Panc1 (cell line): ENCODE results near the gene LARP4B.

Experiments used
- POLR2AphosphoS5 ChIP-seq: IDR thresholded peaks from 2 replicates; pipeline ENCODE4 v1.6.1; 2012; ENCODE audit warnings: mild to moderate bottlenecking, low read depth, low read length, moderate library complexity
- SIN3A ChIP-seq: IDR thresholded peaks from 2 replicates; pipeline ENCODE4 v1.6.1; 2012; ENCODE audit warnings: low read depth, mild to moderate bottlenecking, low read length, moderate library complexity, borderline replicate concordance; ENCODE audit not compliant: insufficient read depth
- TCF7L2 ChIP-seq: IDR thresholded peaks from 2 replicates; pipeline ENCODE4 v1.6.1; 2011; ENCODE audit warnings: mild to moderate bottlenecking, low read depth, low read length, inconsistent platforms
- TF ChIP-seq, protein P1 (sequence below): fragments of 450-650 bp; IDR thresholded peaks from 2 replicates; pipeline ENCODE4 v1.5.1; 2017; ENCODE audit warnings: mild to moderate bottlenecking
- TF ChIP-seq, protein P2 (sequence below), 2 experiments: IDR thresholded peaks; 2 replicates each; pipeline ENCODE4 v1.6.1; 2011 to 2012; ENCODE audit warnings: low read depth in 2 of 2, control low read depth in 1 of 2, low read length in 1 of 2, mild to moderate bottlenecking in 1 of 2, moderate library complexity in 1 of 2; ENCODE audit not compliant: insufficient read depth in 1 of 2

DNA sequence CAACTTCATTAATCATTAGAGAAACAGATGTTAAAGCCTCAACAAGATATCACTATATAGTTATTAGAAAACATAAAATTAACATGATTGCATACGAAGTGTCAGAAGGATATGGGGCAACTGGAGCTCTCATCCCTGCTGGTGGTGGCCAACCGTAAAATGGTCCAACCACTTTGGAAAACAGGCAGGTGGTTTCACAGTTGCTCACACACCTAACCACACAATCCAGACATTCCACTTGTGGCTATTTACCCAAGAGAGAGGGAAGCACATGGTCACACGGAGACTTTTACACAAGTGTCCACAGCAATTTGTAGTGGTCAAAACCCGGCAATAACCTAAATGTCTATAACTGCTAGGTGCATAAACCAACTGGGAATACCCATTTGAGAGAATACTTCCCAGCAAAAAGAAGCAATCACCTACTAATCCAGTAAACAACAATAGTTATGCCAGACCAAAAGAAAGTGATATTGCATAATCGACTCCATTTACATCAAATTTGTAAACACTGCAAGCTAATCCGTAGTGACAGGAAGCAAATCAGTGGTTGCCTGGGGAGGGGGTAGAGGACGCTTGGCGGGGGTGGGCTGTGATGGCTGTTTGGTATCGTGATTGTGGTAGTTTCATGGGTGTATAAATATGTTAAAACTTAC lies 91.8 kb downstream of the LARP4B start:
- TF ChIP-seq, protein P1, sequence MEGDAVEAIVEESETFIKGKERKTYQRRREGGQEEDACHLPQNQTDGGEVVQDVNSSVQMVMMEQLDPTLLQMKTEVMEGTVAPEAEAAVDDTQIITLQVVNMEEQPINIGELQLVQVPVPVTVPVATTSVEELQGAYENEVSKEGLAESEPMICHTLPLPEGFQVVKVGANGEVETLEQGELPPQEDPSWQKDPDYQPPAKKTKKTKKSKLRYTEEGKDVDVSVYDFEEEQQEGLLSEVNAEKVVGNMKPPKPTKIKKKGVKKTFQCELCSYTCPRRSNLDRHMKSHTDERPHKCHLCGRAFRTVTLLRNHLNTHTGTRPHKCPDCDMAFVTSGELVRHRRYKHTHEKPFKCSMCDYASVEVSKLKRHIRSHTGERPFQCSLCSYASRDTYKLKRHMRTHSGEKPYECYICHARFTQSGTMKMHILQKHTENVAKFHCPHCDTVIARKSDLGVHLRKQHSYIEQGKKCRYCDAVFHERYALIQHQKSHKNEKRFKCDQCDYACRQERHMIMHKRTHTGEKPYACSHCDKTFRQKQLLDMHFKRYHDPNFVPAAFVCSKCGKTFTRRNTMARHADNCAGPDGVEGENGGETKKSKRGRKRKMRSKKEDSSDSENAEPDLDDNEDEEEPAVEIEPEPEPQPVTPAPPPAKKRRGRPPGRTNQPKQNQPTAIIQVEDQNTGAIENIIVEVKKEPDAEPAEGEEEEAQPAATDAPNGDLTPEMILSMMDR = no peak
- TF ChIP-seq POLR2AphosphoS5 = no peak
- TF ChIP-seq, protein P2, sequence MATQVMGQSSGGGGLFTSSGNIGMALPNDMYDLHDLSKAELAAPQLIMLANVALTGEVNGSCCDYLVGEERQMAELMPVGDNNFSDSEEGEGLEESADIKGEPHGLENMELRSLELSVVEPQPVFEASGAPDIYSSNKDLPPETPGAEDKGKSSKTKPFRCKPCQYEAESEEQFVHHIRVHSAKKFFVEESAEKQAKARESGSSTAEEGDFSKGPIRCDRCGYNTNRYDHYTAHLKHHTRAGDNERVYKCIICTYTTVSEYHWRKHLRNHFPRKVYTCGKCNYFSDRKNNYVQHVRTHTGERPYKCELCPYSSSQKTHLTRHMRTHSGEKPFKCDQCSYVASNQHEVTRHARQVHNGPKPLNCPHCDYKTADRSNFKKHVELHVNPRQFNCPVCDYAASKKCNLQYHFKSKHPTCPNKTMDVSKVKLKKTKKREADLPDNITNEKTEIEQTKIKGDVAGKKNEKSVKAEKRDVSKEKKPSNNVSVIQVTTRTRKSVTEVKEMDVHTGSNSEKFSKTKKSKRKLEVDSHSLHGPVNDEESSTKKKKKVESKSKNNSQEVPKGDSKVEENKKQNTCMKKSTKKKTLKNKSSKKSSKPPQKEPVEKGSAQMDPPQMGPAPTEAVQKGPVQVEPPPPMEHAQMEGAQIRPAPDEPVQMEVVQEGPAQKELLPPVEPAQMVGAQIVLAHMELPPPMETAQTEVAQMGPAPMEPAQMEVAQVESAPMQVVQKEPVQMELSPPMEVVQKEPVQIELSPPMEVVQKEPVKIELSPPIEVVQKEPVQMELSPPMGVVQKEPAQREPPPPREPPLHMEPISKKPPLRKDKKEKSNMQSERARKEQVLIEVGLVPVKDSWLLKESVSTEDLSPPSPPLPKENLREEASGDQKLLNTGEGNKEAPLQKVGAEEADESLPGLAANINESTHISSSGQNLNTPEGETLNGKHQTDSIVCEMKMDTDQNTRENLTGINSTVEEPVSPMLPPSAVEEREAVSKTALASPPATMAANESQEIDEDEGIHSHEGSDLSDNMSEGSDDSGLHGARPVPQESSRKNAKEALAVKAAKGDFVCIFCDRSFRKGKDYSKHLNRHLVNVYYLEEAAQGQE (IDR thresholded peaks at IDR 0.05; ENCODE audit: insufficient read depth in 1 of 2, low read depth in 2 of 2, low read length in 1 of 2) = no peak
- TF ChIP-seq SIN3A = no peak
- no peak for TF ChIP-seq TCF7L2
